C4-2B (cell line): ENCODE measurements around the gene CREB3.

Source experiments
- H3K27ac ChIP-seq: fragments of 450-650 bp; 2 replicates; pipeline ENCODE4 v1.5.1; 2017
- CTCF ChIP-seq: fragments of 450-650 bp; conservative IDR thresholded peaks from 2 replicates; pipeline ENCODE4 v1.5.1; 2017; ENCODE audit warnings: mild to moderate bottlenecking
- ZFX ChIP-seq: fragments of 450-650 bp; IDR thresholded peaks from 2 replicates; pipeline ENCODE4 v1.6.1; 2017

The CREB3 gene

GRCh38 chr9:35691757-35692301 is 40.6 kb upstream of the CREB3 start:
- H3K27ac ChIP-seq = no peak overlapping the region
- TF ChIP-seq ZFX = no peak
- no peak for TF ChIP-seq CTCF

GRCh38 chr9:35695943-35696401 is 36.5 kb upstream of the CREB3 start:
- TF ChIP-seq CTCF (no peak), ZFX (no peak)

GRCh38 chr9:35696520-35697215 is 35.8 kb upstream of the CREB3 start:
- H3K27ac ChIP-seq = no peak overlapping the region
- peak; percentile 98 for TF ChIP-seq CTCF
- TF ChIP-seq ZFX = no peak

More at GRCh38 chr9:35695943-35696401, 36.5 kb upstream of the CREB3 start:
- no peak overlapping the region for H3K27ac ChIP-seq

- no peak overlapping the region for H3K27ac ChIP-seq
- no peak for TF ChIP-seq ZFX
- no peak for TF ChIP-seq CTCF
Measured at GRCh38 chr9:35697486-35697885, 35.0 kb upstream of the CREB3 start.

GRCh38 chr9:35698231-35698630 is 34.2 kb upstream of the CREB3 start:
- no peak overlapping the region for H3K27ac ChIP-seq
- no peak for TF ChIP-seq CTCF
- TF ChIP-seq ZFX = no peak

GRCh38 chr9:35700031-35700430 is 32.4 kb upstream of the CREB3 start:
- TF ChIP-seq ZFX (no peak), CTCF (no peak)
- H3K27ac ChIP-seq = no peak overlapping the region

GRCh38 chr9:35700942-35701341 is 31.5 kb upstream of the CREB3 start:
- TF ChIP-seq ZFX (no peak), CTCF (no peak)

More at GRCh38 chr9:35700942-35701341, 31.5 kb upstream of the CREB3 start:
- no peak overlapping the region for H3K27ac ChIP-seq
